Keratinocyte (primary cell): Measurements from ENCODE around the gene ENTR1. TPM values are rescaled to one million over a fixed set of nuclear protein-coding genes. Genes with fewer than 3 reads are reported as not detected.

Experiments used
- DNase-seq: peaks from one replicate; pipeline ENCODE4 v3.0.0-alpha.2; 2011; ENCODE audit warnings: low read depth, missing footprints, low spot score
- FAIRE-seq: peaks from 2 replicates; lab custom pipeline; 2011; peaks lifted over from hg19 to GRCh38; lab: Jason Lieb, UNC
- H2AFZ ChIP-seq: 2 replicates; pipeline ENCODE4 v1.6.0; 2012; ENCODE audit warnings: low read length, control low read depth, inconsistent platforms; ENCODE audit not compliant: control insufficient read depth
- H3K27ac ChIP-seq: 2 replicates; pipeline ENCODE4 v1.5.1; 2011; ENCODE audit warnings: low read length; ENCODE audit not compliant: control insufficient read depth, insufficient read depth
- H3K27me3 ChIP-seq: 3 replicates; pipeline ENCODE4 v1.6.0; 2011; ENCODE audit warnings: low read length; ENCODE audit not compliant: control insufficient read depth, insufficient read depth; ENCODE audit errors: extremely low read depth
- H3K36me3 ChIP-seq, 2 experiments: 2 replicates in 1 of 2; 3 replicates in 1 of 2; pipeline ENCODE4 v1.5.1; 2011; ENCODE audit warnings: low read length in 2 of 2, mild to moderate bottlenecking in 1 of 2; ENCODE audit not compliant: control insufficient read depth in 2 of 2, insufficient read depth in 2 of 2; ENCODE audit errors: extremely low read depth in 1 of 2
- H3K4me1 ChIP-seq: 3 replicates; pipeline ENCODE4 v1.5.1; 2011; ENCODE audit warnings: low read length; ENCODE audit not compliant: control insufficient read depth, insufficient read depth; ENCODE audit errors: extremely low read depth
- H3K4me2 ChIP-seq: 3 replicates; pipeline ENCODE4 v1.6.0; 2011; ENCODE audit warnings: low read depth, low read length; ENCODE audit not compliant: control insufficient read depth, insufficient read depth; ENCODE audit errors: extremely low read depth
- H3K4me3 ChIP-seq, 3 experiments: fragments of 200-600 bp in 1 of 3; sonication (generic) in 1 of 3; 2 replicates in 2 of 3; 3 replicates in 1 of 3; pipeline ENCODE4 v1.5.1; 2011 to 2016; ENCODE audit warnings: low read length in 3 of 3, mild to moderate bottlenecking in 3 of 3, control low read depth in 2 of 3, inconsistent platforms in 1 of 3, low read depth in 1 of 3, mixed read lengths in 1 of 3, mixed run types in 1 of 3, moderate library complexity in 1 of 3; ENCODE audit not compliant: control insufficient read depth in 2 of 3, insufficient read depth in 2 of 3; ENCODE audit errors: extremely low read depth in 1 of 3
- H3K79me2 ChIP-seq: 2 replicates; pipeline ENCODE4 v1.6.0; 2012; ENCODE audit warnings: low read length; ENCODE audit not compliant: control insufficient read depth, insufficient read depth
- H3K9ac ChIP-seq: 3 replicates; pipeline ENCODE4 v1.6.0; 2011; ENCODE audit warnings: low read length; ENCODE audit not compliant: control insufficient read depth, insufficient read depth; ENCODE audit errors: extremely low read depth
- H3K9me1 ChIP-seq: 3 replicates; pipeline ENCODE4 v1.6.0; 2011; ENCODE audit warnings: low read length; ENCODE audit not compliant: control insufficient read depth, insufficient read depth; ENCODE audit errors: extremely low read depth
- H3K9me3 ChIP-seq: 2 replicates; pipeline ENCODE4 v1.5.1; 2012; ENCODE audit warnings: low read depth, low read length; ENCODE audit not compliant: control insufficient read depth
- H4K20me1 ChIP-seq: 3 replicates; pipeline ENCODE4 v1.6.0; 2011; ENCODE audit warnings: low read length; ENCODE audit not compliant: control insufficient read depth, insufficient read depth; ENCODE audit errors: extremely low read depth
- CTCF ChIP-seq, 3 experiments: IDR thresholded peaks in 1 of 3; conservative IDR thresholded peaks in 1 of 3; optimal IDR thresholded peaks in 1 of 3; 2 replicates in 2 of 3; 3 replicates in 1 of 3; pipeline versions ENCODE3 to v1.5.1; 2011; ENCODE audit warnings: low read length in 3 of 3, mild to moderate bottlenecking in 3 of 3, moderate library complexity in 2 of 3, control low read depth in 1 of 3, inconsistent platforms in 1 of 3; ENCODE audit not compliant: insufficient read depth in 2 of 3; ENCODE audit errors: extremely low read depth in 1 of 3
- EZH2 ChIP-seq: IDR thresholded peaks from one replicate; pipeline ENCODE4 v1.6.1; 2012; ENCODE audit warnings: inconsistent platforms, mild to moderate bottlenecking, low read length, moderate library complexity
- dilution Hi-C: fragments of 300-500 bp; cut with MboI; formaldehyde crosslinking; loops from one replicate; pipeline ENCODE4 v1.7.0; 2020; ENCODE audit warnings: low sequenced_read_pairs; ENCODE audit not compliant: extremely low pct_ligation_motif_present
- polyA plus RNA-seq, 5 experiments: library from polyadenylated mRNA; depleted of rRNA in 3 of 5; stranded (reverse) in 3 of 5; stranded (forward) in 1 of 5; unstranded in 1 of 5; fragments of >200 nt; gene quantifications; 1 replicate in 1 of 5; 2 replicates in 3 of 5; 3 replicates in 1 of 5; pipeline versions ENCODE4 v1.2.1 to v1.2.3, GENCODE V29; 2011 to 2012; ENCODE audit warnings: missing spikeins in 2 of 5, low read depth in 1 of 5, low replicate concordance in 1 of 5

ENTR1 gene
- polyA plus RNA-seq, 1 donor (not counting 4 experiments of a cell fraction or from before 2014, with no cell fraction given), result 46.5 TPM

GRCh38 chr9:136445799-136446198, 35.4 kb upstream of the ENTR1 start:
- DNase-seq, result no peak
- no peaks in the 10 kb centered on the region for H3K9me3 ChIP-seq
- H2AFZ ChIP-seq, result no peak overlapping the region
- no peak overlapping the region for H3K27ac ChIP-seq
- no peak for TF ChIP-seq EZH2
- no peak for TF ChIP-seq CTCF (optimal IDR thresholded peaks at IDR 0.05 in 1 of 3, IDR thresholded peaks at IDR 0.05 in 1 of 3, conservative IDR thresholded peaks at IDR 0.05 in 1 of 3; ENCODE audit: extremely low read depth in 1 of 3, insufficient read depth in 2 of 3, low read length in 3 of 3)
- no peak overlapping the region for H3K4me2 ChIP-seq
- no peak for FAIRE-seq
- no peak overlapping the region for H3K9ac ChIP-seq
- H4K20me1 ChIP-seq, result no peaks in the 10 kb centered on the region
- dilution Hi-C loops, result no loop called here
- no peaks in the 10 kb centered on the region for H3K4me1 ChIP-seq
- H3K9me1 ChIP-seq, result no peaks in the 10 kb centered on the region
- H3K4me3 ChIP-seq, result no peak overlapping the region
- H3K79me2 ChIP-seq, result peaks cover 2% of the 10 kb centered on the region
- peaks cover 64 to 66% of the 10 kb centered on the region in 2 experiments for H3K36me3 ChIP-seq
- no peaks in the 10 kb centered on the region for H3K27me3 ChIP-seq

GRCh38 chr9:136444102-136444501, 33.7 kb upstream of the ENTR1 start:
- Histone ChIP-seq H3K4me3 (no peak overlapping the region), H3K9ac (no peak overlapping the region), H3K79me2 (peaks cover 5% of the 10 kb centered on the region), H2AFZ (no peak overlapping the region), H3K27me3 (no peaks in the 10 kb centered on the region), H3K9me3 (no peaks in the 10 kb centered on the region), H3K36me3 (peaks cover 58 to 61% of the 10 kb centered on the region in 2 experiments), H4K20me1 (peaks cover 5% of the 10 kb centered on the region), H3K9me1 (no peaks in the 10 kb centered on the region), H3K4me1 (peaks cover 3% of the 10 kb centered on the region), H3K27ac (no peak overlapping the region), H3K4me2 (no peak overlapping the region)
- no peak for FAIRE-seq
- dilution Hi-C loops, result no loop called here
- TF ChIP-seq CTCF (optimal IDR thresholded peaks at IDR 0.05 in 1 of 3, IDR thresholded peaks at IDR 0.05 in 1 of 3, conservative IDR thresholded peaks at IDR 0.05 in 1 of 3; ENCODE audit: extremely low read depth in 1 of 3, insufficient read depth in 2 of 3, low read length in 3 of 3), result no peak
- no peak for TF ChIP-seq EZH2
- DNase-seq, result no peak
